Stimulated activated CD8-positive, alpha-beta memory T cell treated with anti-CD3 and anti-CD28 coated beads, Interleukin-4, amount 100 ng/mL, for 24 hours (primary cell): ENCODE data around the gene UTS2R.
A peak's percentile ranks its signal among the peaks of the same experiment; 100 is the strongest.
"Not testable (repeated sequence)": the region's sequence is repeated elsewhere in the genome, so short reads cannot be mapped to it uniquely, and the experiment has no call there.

Experiments
- DNase-seq: peaks from one replicate; pipeline ENCODE4 v3.0.0-alpha.2; 2020; ENCODE audit warnings: low read depth

The UTS2R gene

DNA sequence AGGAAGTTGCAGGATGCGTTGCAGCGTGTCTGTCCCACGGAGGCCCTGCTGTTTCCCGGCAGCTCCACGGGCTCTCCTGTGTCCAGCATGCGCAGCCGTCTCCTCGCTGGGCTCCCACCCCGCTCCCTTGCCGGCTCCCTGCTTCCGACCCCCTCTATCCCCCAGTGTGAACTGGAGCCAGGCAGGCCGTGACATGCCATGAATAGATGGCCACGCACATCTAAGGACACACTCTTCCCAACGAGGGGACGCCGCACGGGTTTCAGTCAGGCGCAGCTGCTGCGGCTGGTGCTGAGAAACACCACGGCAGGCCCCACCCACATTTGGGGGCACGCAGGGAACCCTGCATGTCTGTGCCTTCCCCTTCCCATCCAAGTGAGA lies 37.4 kb downstream of the UTS2R start:
- no peak for DNase-seq

DNA sequence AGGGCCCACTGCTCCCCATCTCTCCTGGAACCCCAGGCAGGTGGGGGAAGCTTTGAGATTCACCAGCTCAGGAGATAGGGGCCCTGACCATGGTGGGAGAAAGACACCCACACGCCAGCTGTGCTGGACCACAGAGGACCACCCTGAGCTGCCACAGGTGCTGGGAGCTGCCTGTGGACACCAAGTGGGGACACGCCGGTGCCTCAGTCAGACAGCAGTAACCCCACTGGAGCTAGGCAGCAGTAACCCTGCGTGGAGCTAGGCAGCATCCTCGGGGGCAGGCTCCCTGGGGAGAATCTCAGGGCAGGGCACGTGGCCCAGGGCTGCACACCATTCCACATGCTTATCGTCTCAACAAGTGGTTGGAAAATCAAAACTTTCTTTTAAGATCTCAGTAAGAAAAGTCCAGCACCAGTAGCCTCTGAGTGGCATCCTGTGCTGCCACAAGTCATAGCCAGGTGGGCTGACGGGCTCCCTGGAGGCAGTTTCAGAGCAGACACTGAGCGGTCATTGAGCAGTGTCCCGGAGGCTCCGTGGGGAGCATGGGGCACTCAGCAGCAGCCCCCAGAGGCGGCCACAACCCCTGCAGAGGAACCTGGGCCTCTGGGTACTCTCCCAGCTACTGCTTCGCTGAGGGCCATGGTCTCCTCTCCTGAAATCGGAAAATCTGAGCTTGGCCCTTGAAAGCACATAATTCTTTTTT lies 38.6 kb downstream of the UTS2R start:
- DNase-seq: no peak

DNA sequence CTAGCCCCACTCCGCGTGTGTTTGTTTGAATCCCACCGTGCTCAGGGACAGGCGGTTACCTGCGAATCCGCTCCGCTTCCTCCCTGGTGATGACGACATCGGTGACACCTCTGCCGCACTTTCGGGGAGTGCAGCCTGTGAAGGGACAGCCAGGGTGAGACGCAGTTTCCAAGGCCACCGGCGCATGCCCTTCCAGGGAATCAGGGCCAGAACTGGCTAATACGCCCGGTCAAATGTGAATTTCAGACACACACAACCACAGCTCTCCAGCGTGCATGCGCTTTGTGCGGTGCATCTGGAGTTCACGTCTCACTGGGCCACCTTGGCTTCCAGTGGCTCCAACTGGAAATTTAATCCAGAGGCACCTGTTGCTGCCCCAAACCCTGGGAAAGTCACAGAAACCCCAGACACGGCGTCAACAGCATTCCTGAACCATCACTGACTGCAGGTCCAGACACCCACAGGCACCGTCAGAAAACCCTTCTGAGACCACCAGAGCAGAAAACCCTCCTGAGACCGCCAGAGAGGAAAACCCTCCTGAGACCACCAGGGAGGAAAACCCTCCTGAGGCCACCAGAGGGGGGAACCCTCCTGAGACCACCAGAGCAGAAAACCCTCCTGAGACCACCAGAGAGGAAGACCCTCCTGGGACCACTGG lies 40.0 kb downstream of the UTS2R start:
- DNase-seq: no peak

DNA sequence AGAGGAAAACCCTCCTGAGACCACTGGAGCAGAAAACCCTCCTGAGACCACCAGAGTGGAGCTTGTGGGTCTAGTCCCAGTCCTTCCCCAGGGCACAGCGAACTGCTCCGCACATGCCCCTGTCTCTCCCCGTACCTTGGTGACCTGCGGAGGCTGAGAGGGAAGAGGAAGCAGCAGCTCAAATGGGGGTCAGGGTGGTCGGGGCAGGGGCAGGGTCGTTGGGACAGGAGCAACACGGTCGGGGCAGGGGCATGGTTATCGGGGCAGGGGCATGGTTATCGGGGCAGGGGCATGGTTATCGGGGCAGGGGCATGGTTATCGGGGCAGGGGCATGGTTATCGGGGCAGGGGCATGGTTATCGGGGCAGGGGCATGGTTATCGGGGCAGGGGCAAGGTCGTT lies 40.5 kb downstream of the UTS2R start:
- DNase-seq: not testable (repeated sequence)

DNA sequence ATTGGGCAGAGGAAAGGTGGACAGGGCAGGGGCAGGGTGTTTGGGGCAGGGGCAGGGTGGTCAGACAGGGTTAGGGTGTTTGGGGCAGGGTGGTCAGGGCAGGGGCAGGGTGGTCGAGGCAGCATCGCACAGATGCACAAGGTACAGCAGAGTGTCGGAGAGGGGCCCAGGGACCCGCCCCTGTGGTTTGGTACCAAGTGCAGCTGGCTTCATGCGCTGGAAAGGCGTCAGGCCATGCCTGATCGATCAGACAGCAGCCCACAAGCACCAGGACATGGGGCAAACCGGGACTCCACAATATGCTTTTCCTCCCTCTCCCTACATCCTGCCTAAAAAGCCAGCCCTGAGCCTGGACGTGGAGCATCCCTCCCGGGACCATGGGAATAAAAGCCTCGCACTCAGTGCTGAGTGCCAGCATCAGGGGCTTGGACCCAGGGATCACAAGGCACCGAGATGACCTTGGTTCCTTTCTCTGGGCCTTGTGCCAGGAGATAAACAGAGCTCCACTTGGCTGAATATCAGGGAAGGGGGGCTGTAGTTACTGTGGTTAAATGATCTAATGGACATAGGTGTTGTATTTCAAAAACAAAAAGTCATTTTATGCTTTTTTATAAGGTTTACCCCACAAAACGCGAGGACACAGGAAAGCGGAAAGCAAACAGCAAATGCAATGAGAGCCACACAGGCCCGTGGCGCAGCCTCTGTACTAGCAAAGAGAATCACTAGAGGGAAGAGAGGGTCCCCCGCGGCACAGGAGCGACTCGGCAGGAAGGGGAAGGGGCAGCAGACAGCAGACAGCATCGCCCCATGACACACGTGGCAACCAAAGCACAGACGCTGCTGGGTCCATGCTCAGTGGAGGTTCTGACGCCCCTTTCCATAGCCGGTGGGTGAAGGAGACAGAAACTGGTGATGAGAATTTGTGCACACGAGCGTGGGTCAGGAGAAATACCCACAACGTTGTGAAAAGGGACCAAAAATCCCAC lies 41.3 kb downstream of the UTS2R start:
- DNase-seq: no peak

DNA sequence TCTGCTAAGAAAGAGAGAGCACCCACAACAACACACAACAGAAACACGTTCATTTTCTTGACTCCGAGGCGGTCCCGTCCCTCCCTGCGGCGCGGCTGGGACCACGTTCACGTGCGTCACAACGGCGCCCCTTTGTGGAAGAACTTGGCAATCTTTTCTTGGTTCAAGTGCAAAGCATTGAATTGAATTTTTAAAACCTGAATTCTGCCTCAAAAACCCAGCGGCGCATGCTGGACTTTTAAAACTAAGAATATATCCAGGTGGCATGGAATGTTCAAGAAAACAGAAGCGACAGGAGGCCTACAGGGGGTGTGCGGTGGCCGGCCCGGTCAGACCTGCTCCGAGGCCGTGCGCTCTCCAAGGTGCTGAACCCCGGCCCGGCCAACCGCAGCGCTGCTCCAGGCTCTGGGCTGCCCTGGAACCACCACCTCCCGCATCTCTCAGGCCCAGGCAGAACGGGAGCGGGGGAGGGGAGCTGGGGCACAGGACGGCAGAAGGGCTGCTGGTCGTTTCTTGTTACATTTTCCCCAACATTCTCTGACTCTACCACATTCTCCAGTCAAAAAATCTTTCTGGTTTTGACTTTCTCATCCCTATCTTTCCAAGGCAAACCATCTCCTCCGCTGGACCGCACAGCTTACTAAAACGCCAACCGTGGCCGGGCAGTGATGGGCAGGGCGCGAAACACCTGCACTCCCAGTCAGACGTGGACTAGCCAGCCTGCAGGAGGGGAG lies 43.1 kb downstream of the UTS2R start:
- DNase-seq: peak; percentile 53

DNA sequence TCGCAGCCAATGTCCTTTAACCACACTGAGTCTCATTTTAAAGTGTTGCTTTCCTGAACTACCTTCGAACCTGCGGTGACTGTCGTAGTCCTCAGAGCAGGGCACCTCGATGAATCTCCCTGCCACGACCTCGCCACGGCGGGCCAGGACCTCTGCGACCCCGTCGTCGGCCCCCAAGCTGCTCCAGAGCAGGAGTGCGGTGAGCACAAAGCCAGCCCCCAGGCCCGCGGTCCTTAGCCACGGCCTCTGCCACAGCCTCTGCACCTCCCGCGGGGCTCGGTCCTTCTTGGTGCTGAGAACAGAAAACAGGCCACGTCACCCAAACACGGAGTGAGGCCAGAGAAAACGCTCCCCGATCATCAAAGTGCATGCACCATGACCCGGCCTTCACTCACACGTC lies 43.8 kb downstream of the UTS2R start:
- no peak for DNase-seq

DNA sequence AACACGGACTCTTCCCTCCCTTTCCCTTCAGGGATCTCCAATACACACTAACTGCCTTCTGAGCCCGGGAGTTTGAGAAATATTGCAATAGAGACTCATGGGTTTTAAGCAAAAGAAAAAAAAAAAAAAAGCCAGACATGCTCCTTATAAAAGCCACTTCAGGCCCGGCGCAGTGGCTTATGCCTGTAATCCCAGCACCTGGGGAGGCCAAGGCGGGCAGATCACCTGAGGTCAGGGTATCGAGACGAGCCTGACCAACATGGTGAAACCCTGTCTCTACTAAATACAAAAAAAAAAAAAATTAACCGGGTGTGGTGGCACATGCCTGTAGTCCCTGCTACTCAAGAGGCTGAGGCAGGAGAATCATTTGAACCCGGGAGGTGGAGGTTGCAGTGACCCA lies 44.2 kb downstream of the UTS2R start:
- no peak for DNase-seq

DNA sequence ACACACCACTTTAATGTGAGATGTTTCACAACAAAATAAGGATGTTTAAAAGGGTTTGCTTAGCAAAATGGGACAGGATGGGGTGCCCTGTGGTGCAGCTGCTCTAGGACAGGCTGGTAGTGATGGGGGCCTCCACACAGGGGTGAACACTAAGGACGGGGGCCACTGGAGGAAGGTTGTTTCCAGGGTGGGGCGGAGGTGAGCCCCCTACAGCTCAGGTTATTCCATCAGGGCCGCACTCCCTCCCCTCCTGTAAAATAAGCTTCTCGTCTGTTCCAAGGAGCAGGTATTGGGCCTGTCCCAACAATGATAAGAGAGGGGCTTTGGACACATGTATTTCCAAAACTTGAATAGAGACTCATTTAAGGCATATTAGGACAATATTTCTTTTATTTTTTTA lies 44.7 kb downstream of the UTS2R start:
- no peak for DNase-seq

DNA sequence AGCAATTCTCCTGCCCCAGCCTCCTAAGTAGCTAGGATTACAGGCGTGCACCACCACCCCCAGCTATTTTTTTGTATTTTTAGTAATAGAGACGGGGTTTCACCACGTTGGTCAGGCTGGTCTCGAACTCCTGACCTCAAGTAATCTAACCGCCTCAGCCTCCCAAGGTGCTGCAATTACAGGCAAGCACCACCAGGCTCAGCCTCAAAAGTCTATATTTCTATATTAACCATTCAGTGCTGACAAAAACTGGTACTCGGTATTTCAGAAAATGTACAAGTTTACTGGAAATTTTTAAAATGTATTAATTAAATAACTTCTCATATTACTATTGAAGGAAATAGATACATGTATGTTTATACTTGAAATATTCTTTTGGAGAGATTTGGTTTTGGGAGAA lies 45.2 kb downstream of the UTS2R start:
- DNase-seq: no peak

DNA sequence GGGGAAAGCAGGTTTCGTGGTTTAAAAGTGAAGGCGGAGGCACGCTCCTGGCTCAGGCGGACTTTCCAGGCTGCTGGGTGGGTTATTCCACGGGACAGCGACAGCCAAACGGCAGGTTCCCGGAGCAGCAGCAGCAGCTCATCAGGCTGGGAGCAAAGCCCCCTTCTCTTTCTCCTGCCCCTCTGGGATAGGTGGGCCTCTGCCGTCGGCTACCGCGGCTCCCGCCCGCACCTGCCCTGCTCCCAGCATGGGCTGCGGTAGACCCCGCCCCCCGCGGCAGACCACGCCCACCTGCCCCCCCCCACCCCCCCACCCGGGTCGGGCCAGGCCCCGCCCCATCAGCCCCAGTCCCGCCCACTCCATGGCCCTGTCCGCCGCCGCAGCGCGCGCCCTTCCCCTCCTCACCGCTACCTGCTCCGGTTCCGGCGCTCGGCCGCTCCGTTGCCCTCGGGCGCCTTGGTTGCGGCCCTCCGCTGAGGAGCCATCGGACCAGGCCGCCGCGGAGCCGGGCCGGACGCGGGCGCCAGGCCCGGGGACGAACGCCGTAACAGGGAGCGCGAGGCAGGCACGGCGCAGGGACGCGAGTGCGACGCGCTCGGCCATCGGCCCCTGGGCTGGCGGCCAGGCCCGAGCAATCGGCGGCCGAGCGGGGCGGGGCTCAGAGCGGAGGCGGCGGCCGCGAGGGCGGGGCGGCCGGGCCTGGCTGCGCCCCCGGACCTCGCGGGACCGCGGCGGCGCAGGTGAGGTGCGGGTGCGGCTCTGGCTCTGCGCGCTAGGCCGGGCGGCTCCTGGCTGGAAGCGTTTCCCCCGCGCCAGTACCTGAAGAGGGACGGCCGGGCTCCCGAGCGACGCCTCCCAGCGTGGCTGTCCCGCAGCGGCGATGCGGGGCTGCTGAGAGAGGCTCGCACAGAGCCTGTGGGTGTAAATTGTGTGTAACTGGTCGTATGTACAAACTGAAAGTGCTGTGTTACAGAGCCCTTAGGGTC lies 46.7 kb downstream of the UTS2R start, which contains the start of the genes HEXD and OGFOD3:
TSS of gene HEXD (plus strand) at position 347 of the 986 bp plus-strand sequence. CDS start 1,453 bp downstream, outside the sequence.
TSS of gene OGFOD3 (minus strand) at position 586 of the 986 bp plus-strand sequence. CDS start at position 485, 101 bp downstream.
- DNase-seq: peak; percentile 77

DNA sequence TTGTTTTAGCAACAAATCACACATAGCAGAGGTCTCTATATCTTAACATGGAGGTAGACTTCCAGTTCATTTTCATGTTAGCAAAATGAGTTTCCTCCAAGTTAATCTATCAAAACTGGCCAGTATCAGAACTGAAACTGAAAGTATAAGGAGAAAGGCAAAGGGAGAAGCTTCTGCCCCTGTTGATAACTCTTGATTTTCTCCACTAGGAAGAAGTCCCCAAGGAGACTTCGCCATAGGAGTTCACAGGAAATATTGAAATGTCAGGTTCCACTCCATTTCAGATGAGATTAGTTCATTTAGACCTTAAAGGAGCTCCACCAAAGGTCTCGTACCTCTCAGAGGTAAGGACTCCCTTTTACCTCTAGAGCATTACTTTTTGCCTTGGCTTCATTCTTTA lies 48.0 kb downstream of the UTS2R start:
- no peak for DNase-seq

DNA sequence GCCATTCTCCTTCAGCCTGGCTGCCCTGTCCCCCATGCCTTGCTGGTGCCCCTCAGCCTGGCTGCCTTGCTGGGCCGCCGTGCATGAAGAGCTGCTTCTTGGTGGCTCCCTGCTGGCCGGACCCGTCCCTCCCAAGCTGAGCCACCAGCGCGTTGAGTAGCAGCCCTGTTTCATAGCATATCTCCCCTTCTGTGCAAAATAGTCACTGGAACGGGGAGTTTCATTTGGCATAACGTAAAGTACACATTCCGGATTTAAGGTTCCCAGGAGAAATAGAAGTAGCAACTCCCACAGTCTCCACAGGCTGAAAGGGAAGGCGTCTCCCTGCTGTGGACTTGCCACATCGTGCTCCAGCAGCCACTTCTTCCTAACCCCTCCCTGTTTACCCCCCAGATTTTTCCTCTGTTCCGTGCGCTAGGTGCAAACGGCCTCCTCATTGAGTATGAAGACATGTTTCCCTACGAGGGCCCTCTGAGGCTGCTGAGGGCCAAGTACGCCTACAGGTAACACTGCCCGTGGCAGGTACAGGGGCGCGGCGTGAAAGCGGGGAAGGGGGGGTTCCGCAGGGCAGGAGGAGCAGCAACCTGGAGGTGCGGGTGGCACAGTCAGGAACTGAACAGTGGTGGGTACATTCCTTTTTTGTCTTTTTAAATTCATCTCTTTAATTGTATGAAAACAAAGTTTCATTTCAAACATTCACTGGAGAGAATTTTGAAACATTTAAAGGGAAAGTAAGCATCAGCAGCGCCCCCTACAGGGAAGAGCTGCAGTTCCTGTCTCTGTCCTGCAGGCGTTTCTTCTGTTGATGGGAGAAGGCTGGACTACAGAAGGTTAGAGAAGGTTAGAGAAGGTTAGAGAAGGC lies 52.7 kb downstream of the UTS2R start:
- DNase-seq: peak; percentile 33

DNA sequence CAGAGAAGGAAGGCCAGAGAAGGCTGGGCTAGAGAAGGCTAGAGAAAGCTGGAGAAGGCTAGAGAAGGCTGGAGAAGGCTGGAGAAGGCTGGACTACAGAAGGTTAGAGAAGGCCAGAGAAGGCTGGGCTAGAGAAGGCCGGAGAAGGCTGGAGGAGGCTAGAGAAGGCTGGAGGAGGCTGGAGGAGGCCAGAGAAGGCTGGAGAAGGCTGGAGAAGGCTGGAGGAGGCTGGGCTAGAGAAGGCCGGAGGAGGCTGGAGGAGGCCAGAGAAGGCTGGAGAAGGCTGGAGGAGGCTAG lies 53.2 kb downstream of the UTS2R start:
- no peak for DNase-seq
